Upper lobe of left lung (tissue), 4 donors: ENCODE results near the gene PRTFDC1.

Source experiments
- CTCF ChIP-seq, 6 experiments: fragments of 450-650 bp in 4 of 6; fragments of 200-600 bp in 2 of 6; sonication (generic) in 2 of 6; IDR thresholded peaks; one replicate each; pipeline ENCODE4 v1.5.1; 2016 to 2019; ENCODE audit warnings: antibody characterized with exemption in 6 of 6
- POLR2A ChIP-seq, 4 donors: fragments of 450-650 bp; IDR thresholded peaks; one replicate each; pipeline ENCODE4 v1.5.1; 2016 to 2017; ENCODE audit warnings: antibody characterized with exemption in 4 of 4, mild to moderate bottlenecking in 2 of 4

- TF ChIP-seq POLR2A (IDR thresholded peaks at IDR 0.05) (no peak), CTCF (IDR thresholded peaks at IDR 0.05) (no peak)
Measured at GRCh38 chr10:24983130-24983529, 30.7 kb upstream of the PRTFDC1 start.
